Breast epithelium (tissue), 3 donors: ENCODE data around the gene BMP2K.

Source experiments
- CTCF ChIP-seq, 3 donors: fragments of 450-650 bp; IDR thresholded peaks; one replicate each; pipeline ENCODE4 v1.5.1; 2016 to 2017; ENCODE audit warnings: antibody characterized with exemption in 3 of 3, mild to moderate bottlenecking in 3 of 3, moderate library complexity in 3 of 3
- POLR2A ChIP-seq: fragments of 450-650 bp; IDR thresholded peaks from one replicate; pipeline ENCODE4 v1.6.1; 2016; ENCODE audit warnings: antibody characterized with exemption, mild to moderate bottlenecking, moderate library complexity
- POLR2AphosphoS5 ChIP-seq, 3 donors: sonication (generic); formaldehyde crosslinking; IDR thresholded peaks; one replicate each; pipeline ENCODE4 v1.6.1; 2017; ENCODE audit warnings: antibody characterized with exemption in 3 of 3

- TF ChIP-seq CTCF (IDR thresholded peaks at IDR 0.05) (no peak), POLR2AphosphoS5 (IDR thresholded peaks at IDR 0.05) (no peak), POLR2A (no peak)
These were observed 27.8 kb downstream of the BMP2K start for GRCh38 chr4:78803983-78804382.
